Measurements from ENCODE around the gene PLK2. TPM values are rescaled to one million over a fixed set of nuclear protein-coding genes. Genes with fewer than 3 reads are reported as not detected.

Gene PLK2
- total and polyA plus RNA-seq, 2 of the 8 experiments (the other 6 are each of a cell fraction or from before 2014, with no cell fraction given): 5.8 to 20.6 TPM

- Histone ChIP-seq H3K14ac (ENCODE audit: insufficient read length) (no peak overlapping the region), H3K36me3 (ENCODE audit: control insufficient read depth in 2 of 4, insufficient read depth in 4 of 4, low read length in 3 of 4) (no peaks in the 10 kb centered on the region), H3K9ac (replicated peaks in 1 of 4; ENCODE audit: extremely low read depth in 1 of 4, low read depth in 3 of 4, low read length in 3 of 4) (no peak overlapping the region), H3K4me1 (replicated peaks in 1 of 4; ENCODE audit: control insufficient read depth in 3 of 4, insufficient read depth in 4 of 4, low read length in 3 of 4) (peaks cover 0 to 14% (median 6%) of the 10 kb centered on the region in 4 experiments; a peak in 4 of 7 replicates), H2BK12ac (ENCODE audit: low read depth, low read length) (no peak overlapping the region), H2BK15ac (ENCODE audit: low read length) (no peak overlapping the region), H3K4me2 (ENCODE audit: insufficient read depth in 1 of 2, low read depth in 2 of 2, low read length in 2 of 2) (no peak overlapping the region; a peak in 1 of 4 replicates), H4K8ac (ENCODE audit: extremely low read depth, insufficient read depth, low read length) (no peak overlapping the region), H3K27me3 (replicated peaks in 1 of 4; ENCODE audit: control insufficient read depth in 3 of 4, extremely low read depth in 1 of 4, insufficient read depth in 3 of 4, low read length in 3 of 4) (no peaks in the 10 kb centered on the region), H2AFZ (ENCODE audit: low read length) (no peak overlapping the region), H3K23me2 (ENCODE audit: low read depth, low read length) (no peaks in the 10 kb centered on the region), H3K4me3 (ENCODE audit: extremely low read depth in 1 of 4, insufficient read depth in 2 of 4, low read depth in 3 of 4, low read length in 4 of 4) (peak overlapping the region in 1 of 4 experiments; percentile 18; a peak in 1 of 8 replicates), H2BK120ac (replicated peaks; ENCODE audit: low read depth, low read length) (no peak overlapping the region), H2BK20ac (ENCODE audit: low read length) (no peak overlapping the region), H3K9me3 (ENCODE audit: insufficient read depth in 2 of 2, low read depth in 1 of 2, low read length in 1 of 2) (no peaks in the 10 kb centered on the region), H3K56ac (replicated peaks; ENCODE audit: insufficient read length, low read depth, low read length) (no peak overlapping the region), H3K27ac (ENCODE audit: low read depth, low read length) (no peak overlapping the region; the same call in 1 of the 2 replicates), H3K4ac (replicated peaks; ENCODE audit: insufficient read length, low read depth, low read length) (no peak overlapping the region), H3K18ac (ENCODE audit: extremely low read depth, low read length) (no peak overlapping the region), H4K91ac (replicated peaks; ENCODE audit: insufficient read length, low read length) (peak overlapping the region; percentile 10), H4K20me1 (replicated peaks in 1 of 2; ENCODE audit: control insufficient read depth in 1 of 2, insufficient read depth in 2 of 2, low read length in 2 of 2) (no peaks in the 10 kb centered on the region), H2BK5ac (ENCODE audit: low read depth, low read length) (0 out of 2 replicates have a peak overlapping the region, but pooled peaks have one; percentile 22), H3K79me2 (ENCODE audit: control insufficient read depth in 1 of 2, insufficient read depth in 2 of 2, low read length in 2 of 2) (no peaks in the 10 kb centered on the region), H4K5ac (ENCODE audit: insufficient read length, low read depth, low read length) (no peak overlapping the region), H2AK5ac (ENCODE audit: low read depth, low read length) (no peak overlapping the region), H3K23ac (ENCODE audit: insufficient read length) (no peak overlapping the region), H3K79me1 (ENCODE audit: low read depth, low read length) (no peaks in the 10 kb centered on the region)
- POLR2A ChIA-PET (ENCODE audit: partially characterized antibody): interaction anchor here (0.6 kb wide), 1 partner anchor 589 kb away, joined by 5 read pairs; no protein-coding TSS in a partner anchor
- 78% methylated on average over 1 of the region's 1 CpG; no CpG with 5 or more reads in 1 of the 2 experiments for WGBS, 2 experiments (ENCODE audit: extremely low coverage in 1 of 2, insufficient coverage in 1 of 2, insufficient read length in 1 of 2, insufficient replicate concordance in 2 of 2, low coverage in 1 of 2, low lambda C conversion rate in 2 of 2, missing lambda C conversion rate in 1 of 2)
- CTCF ChIA-PET (ENCODE audit: partially characterized antibody): interaction anchor here (0.6 to 2.0 kb wide), 5 partner anchors 48 to 485 kb away, joined by 3 to 8 read pairs (median 3); no protein-coding TSS in a partner anchor
- no peak for DNase-seq (ENCODE audit: low read depth in 1 of 2, low spot score in 2 of 2)
- FAIRE-seq: no peak
- TF ChIP-seq CBX8 (IDR thresholded peaks at IDR 0.05; ENCODE audit: borderline replicate concordance, low read depth, low read length) (no peak), TCF12 (IDR thresholded peaks at IDR 0.05; ENCODE audit: low read depth, low read length) (no peak), SAP30 (IDR thresholded peaks at IDR 0.05; ENCODE audit: insufficient read depth, insufficient replicate concordance, low read length) (no peak), HDAC2 (IDR thresholded peaks at IDR 0.05; ENCODE audit: borderline replicate concordance in 1 of 2, low read depth in 2 of 2, low read length in 2 of 2) (no peak), BACH1 (IDR thresholded peaks at IDR 0.05; ENCODE audit: low read length) (peak; percentile 93), TEAD4 (IDR thresholded peaks at IDR 0.05; ENCODE audit: low read depth, low read length) (0 out of 2 replicates have a peak, but pooled peaks have one; percentile 1), YY1 (IDR thresholded peaks at IDR 0.05; ENCODE audit: low read depth, low read length) (no peak), BCL11A (IDR thresholded peaks at IDR 0.05; ENCODE audit: low read depth in 2 of 2, low read length in 2 of 2) (no peak), MAFK (IDR thresholded peaks at IDR 0.05; ENCODE audit: low read depth, low read length) (peak; percentile 52; the same call in 1 of the 2 replicates)
Observed at GRCh38 chr5:58407042-58407719, 52.7 kb downstream of the PLK2 start.
